GM12874 (cell line): ENCODE results near the gene HDAC4.

Experiments
- TF ChIP-seq, protein P1 (sequence below): IDR thresholded peaks from 2 replicates; pipeline ENCODE4 v1.5.1; 2011; ENCODE audit warnings: low read depth, mild to moderate bottlenecking, control low read depth, low read length, moderate library complexity; ENCODE audit not compliant: insufficient read depth

HDAC4 gene

DNA sequence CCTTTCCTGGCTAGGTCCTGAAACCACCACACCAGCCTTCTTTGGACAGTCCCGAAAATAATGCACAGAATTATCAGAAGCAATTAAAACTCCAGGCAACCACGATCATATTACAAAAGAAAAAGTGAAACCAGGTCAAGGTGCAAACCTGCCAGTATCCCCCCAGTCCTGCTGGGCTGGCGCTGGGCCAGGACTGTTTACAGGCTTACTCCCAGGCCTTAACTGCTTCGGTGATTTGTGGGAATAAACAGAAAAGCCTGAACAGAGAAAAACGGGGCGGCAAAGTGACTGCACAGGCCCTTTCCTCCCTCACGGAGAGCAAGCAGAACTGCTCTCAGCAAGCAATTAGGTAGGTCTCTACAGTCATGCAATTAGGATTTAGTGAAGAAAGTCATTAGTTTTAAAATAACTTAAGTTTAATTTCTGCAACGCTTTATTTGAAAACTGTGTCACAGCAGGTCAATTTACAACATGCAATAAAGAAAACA, 1.3 kb downstream of the HDAC4 start:
- TF ChIP-seq, protein P1, sequence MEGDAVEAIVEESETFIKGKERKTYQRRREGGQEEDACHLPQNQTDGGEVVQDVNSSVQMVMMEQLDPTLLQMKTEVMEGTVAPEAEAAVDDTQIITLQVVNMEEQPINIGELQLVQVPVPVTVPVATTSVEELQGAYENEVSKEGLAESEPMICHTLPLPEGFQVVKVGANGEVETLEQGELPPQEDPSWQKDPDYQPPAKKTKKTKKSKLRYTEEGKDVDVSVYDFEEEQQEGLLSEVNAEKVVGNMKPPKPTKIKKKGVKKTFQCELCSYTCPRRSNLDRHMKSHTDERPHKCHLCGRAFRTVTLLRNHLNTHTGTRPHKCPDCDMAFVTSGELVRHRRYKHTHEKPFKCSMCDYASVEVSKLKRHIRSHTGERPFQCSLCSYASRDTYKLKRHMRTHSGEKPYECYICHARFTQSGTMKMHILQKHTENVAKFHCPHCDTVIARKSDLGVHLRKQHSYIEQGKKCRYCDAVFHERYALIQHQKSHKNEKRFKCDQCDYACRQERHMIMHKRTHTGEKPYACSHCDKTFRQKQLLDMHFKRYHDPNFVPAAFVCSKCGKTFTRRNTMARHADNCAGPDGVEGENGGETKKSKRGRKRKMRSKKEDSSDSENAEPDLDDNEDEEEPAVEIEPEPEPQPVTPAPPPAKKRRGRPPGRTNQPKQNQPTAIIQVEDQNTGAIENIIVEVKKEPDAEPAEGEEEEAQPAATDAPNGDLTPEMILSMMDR, result no peak

DNA sequence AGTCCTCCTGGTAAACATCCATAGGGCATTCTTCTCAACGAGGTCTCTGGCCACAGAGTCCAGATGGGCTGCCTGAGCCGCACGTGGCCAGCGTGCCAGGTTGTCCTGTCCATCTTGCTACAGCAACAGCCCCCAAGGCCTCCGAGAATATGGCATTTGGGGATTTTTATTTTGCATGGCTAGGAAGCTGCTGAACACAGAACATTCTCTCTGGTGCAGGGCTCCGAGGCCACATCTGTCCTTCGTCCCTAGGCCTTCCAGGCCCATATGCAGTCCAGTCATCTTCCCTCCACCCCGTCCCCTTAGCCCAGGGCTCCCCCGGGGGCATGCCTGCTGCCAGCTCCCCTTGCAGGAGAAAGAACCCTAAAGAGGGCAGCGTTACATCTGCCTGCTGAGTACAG, 2.3 kb downstream of the HDAC4 start:
- TF ChIP-seq, protein P1, result no peak

DNA sequence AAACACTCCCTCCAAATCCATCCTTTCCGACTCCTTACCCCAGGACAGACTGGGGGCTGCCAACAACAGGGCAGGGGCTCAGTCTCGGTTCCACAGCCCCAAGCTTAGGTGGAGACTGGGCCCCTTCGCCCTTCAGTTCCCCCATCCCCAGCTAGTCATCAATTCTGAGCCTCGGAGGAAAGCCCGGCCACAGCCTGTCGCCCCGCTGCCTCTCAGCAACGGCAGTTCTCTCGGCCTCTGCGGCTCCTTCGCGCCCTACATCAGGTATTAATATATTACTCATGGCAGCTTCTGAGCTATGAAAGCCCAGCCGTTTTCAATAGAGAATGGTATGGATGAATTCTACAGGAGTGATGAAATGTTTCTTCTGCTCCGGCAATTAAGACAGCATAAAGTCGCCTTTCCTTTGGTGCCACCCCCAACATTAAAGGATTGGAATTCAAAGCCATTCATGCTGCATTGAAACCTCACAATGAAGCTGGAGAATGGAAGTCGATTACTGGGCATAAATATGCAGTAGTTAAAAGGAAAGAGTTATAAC, 2.8 kb downstream of the HDAC4 start:
- TF ChIP-seq, protein P1, result no peak

DNA sequence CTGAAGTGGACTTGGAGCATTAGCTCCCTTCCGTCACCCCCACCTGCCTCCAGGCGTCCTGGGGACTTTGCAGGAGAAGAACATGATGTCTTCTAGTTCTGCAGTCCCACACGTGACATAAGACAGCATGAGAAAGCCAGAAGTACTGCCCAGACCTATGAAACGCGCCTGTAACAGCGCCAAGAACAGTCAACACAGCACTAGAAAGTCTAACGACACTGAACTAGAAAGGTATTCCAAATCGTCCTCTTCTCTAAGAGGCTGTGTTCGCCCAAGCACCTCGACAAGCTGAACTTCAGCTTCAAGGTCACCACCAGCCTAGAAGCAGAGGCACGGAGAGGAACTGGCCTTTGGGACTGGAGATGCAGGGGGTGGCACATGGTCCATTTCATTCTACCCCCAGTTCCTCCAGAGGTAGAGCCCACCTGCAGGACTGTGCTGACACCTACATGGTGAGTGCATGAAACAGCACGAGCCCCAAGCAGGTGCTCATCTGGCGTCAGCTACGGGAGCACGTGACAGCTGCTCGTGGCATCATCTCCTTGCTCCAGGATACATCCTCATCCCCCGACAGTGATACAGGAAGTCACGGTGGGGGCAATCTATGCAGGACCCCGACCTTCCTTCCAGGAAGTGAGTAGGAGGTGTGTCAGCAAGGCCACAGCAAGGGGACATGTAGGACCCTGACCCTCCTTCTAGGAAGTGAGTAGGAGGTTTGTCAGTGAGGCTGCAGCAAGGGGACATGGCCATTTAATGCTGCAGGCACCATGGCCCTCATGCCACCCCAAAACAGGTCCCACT, 3.7 kb downstream of the HDAC4 start:
- TF ChIP-seq, protein P1, result peak; percentile 46; the same call in 1 of the 2 replicates

DNA sequence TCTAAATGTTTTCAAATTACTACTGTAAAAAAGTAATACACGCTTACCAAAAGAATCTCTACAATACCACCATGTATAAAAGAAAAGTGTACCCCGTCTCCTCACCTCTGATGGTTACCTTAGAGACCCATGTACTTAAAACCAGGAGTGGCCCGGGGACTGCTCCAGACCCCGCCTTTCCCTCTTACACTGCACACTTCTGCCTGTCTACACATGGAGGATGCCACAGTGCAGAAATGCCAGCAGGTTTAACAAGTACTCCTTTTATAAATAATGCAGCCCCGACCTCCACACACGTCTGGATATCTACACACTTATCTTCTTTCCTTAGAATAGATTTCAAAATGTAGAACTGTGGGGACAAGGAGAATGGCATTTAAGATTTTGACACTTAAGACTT, 5.3 kb downstream of the HDAC4 start:
- TF ChIP-seq, protein P1, result no peak

DNA sequence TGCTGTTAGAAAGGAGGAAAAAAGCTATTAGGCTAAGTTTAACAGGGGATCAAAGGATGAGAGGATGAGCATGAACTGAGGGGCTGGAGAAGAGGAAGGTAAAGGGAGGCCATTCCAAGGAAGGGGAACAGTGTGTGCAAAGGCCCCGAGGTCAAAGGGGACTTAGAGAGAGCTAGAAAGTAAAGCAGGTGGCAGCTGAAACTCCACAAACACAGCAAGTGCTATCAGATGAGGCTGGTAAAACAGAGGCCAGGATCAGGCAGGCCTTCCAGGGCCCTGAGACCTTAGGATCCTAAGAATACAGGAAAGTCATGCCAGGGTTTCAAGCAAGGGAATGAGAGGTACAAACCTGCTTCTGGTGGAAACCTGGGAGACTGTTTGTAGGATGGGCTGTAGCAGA, 5.8 kb downstream of the HDAC4 start:
- TF ChIP-seq, protein P1, result no peak

DNA sequence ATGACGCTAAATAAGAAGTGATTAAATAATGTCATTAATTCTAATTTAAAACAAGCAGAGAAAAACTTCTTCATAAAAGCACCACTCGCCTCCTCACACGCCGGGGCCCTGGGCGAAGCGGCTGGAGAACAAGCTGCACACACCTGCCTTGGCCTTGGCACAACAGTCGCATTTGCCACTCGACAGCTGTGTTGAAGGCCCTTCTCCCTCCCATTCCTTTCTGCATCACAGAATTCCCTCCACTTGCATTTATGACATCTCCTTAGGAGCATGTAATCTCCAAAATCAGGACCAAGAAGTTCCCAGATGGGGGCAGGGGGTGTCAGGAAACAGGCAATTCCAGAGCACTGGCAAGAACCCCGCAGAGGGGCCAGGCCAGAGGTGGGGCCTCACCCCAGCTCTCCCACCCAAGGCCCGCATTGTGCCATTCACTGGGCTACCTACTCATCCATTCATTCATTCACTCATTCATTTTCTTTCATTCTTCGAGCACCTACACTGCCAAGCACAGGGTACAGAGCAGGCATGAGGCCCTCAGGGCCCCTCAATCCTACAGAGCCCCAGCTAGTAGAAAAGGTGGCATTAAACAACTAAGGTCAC, 6.4 kb downstream of the HDAC4 start:
- TF ChIP-seq, protein P1, result no peak
